B cell (primary cell): ENCODE data around the gene WWP2. TPM values are rescaled to one million over a fixed set of nuclear protein-coding genes. Genes with fewer than 3 reads are reported as not detected.

Experiments
- ATAC-seq: fragments of 200-7000 bp; cut with Tn5 transposase; one replicate; pipeline ENCODE4 v1.10.0; 2021; ENCODE audit warnings: low read depth, mild to moderate bottlenecking, moderate number of reproducible peaks, moderate library complexity
- CTCF ChIA-PET: fragments of 350-600 bp; sonication (Branson Sonifier 250); formaldehyde crosslinking; loops from one replicate; lab custom pipeline; 2021; ENCODE audit warnings: antibody characterized with exemption, inconsistent platforms; lab: Charles Lee
- POLR2A ChIA-PET: fragments of 350-600 bp; sonication (Branson Sonifier 250); formaldehyde crosslinking; loops from one replicate; lab custom pipeline; 2021; ENCODE audit warnings: antibody characterized with exemption; lab: Charles Lee
- DNase-seq: peaks from one replicate; pipeline ENCODE4 v3.0.0; 2013
- H2AFZ ChIP-seq: 2 replicates; pipeline ENCODE4 v1.6.1; 2012; ENCODE audit warnings: mild to moderate bottlenecking, low read depth, low read length; ENCODE audit not compliant: insufficient read depth, poor library complexity, severe bottlenecking
- H3K27ac ChIP-seq, 2 donors: 1 replicate in 1 of 2; 2 replicates in 1 of 2; pipeline ENCODE4 v1.5.1; 2012 to 2013; ENCODE audit warnings: low read length in 2 of 2, mild to moderate bottlenecking in 2 of 2, moderate library complexity in 1 of 2
- H3K27me3 ChIP-seq, 4 experiments: fragments of 200-600 bp in 1 of 4; sonication (generic) in 1 of 4; replicated peaks in 1 of 4; 1 replicate in 2 of 4; 2 replicates in 2 of 4; pipeline versions ENCODE4 v1.6.1 to v1.7.0; 2013 to 2016; ENCODE audit warnings: low read length in 3 of 4, mild to moderate bottlenecking in 2 of 4, mixed read lengths in 1 of 4, moderate library complexity in 1 of 4; ENCODE audit not compliant: insufficient read depth in 4 of 4, control insufficient read depth in 3 of 4; ENCODE audit errors: control extremely low read depth in 1 of 4
- H3K36me3 ChIP-seq, 2 experiments: replicated peaks in 1 of 2; 1 replicate in 1 of 2; 2 replicates in 1 of 2; pipeline versions ENCODE4 v1.6.1 to v1.7.1; 2013; ENCODE audit warnings: low read length in 1 of 2; ENCODE audit not compliant: insufficient read depth in 2 of 2, control insufficient read depth in 1 of 2; ENCODE audit errors: control extremely low read depth in 1 of 2, extremely low read depth in 1 of 2
- H3K4me1 ChIP-seq, 2 donors: fragments of 200-600 bp in 1 of 2; sonication (generic) in 1 of 2; 1 replicate in 1 of 2; 2 replicates in 1 of 2; pipeline versions ENCODE4 v1.5.1 to v1.6.1; 2013 to 2017; ENCODE audit warnings: low read length in 2 of 2; ENCODE audit not compliant: control insufficient read depth in 2 of 2, insufficient read depth in 2 of 2
- H3K4me2 ChIP-seq: replicated peaks from 2 replicates; pipeline ENCODE3; 2012; ENCODE audit warnings: mild to moderate bottlenecking, low read depth, low read length; ENCODE audit not compliant: poor library complexity, severe bottlenecking
- H3K4me3 ChIP-seq, 5 experiments: fragments of 200-600 bp in 1 of 5; sonication (generic) in 1 of 5; 1 replicate in 3 of 5; 2 replicates in 2 of 5; pipeline versions ENCODE4 v1.5.1 to v1.7.0; 2011 to 2016; ENCODE audit warnings: low read length in 4 of 5, mild to moderate bottlenecking in 4 of 5, low read depth in 2 of 5, control low read depth in 1 of 5, moderate library complexity in 1 of 5; ENCODE audit not compliant: insufficient read depth in 1 of 5; ENCODE audit errors: control extremely low read depth in 1 of 5, extremely low read depth in 1 of 5
- H3K79me2 ChIP-seq: fragments of 200-600 bp; sonication (generic); one replicate; pipeline ENCODE4 v1.6.0; 2016; ENCODE audit warnings: low read length; ENCODE audit not compliant: control insufficient read depth, insufficient read depth
- H3K9ac ChIP-seq: fragments of 200-600 bp; sonication (generic); 2 replicates; pipeline ENCODE4 v1.6.1; 2017; ENCODE audit warnings: mild to moderate bottlenecking, low read length, moderate library complexity
- H3K9me3 ChIP-seq, 3 donors: one replicate each; pipeline versions ENCODE4 v1.6.1 to v1.7.1; 2013; ENCODE audit warnings: low read length in 2 of 3; ENCODE audit not compliant: control insufficient read depth in 2 of 3, insufficient read depth in 1 of 3; ENCODE audit errors: control extremely low read depth in 1 of 3
- H4K20me1 ChIP-seq: 2 replicates; pipeline ENCODE4 v1.6.0; 2012; ENCODE audit warnings: mild to moderate bottlenecking, low read length; ENCODE audit not compliant: insufficient read depth, control insufficient read depth, poor library complexity, severe bottlenecking
- H3K27ac Mint-ChIP-seq: one replicate; pipeline ENCODE4 v1.8.0; 2021; ENCODE audit warnings: mixed read lengths
- H3K27me3 Mint-ChIP-seq: one replicate; pipeline ENCODE4 v1.8.0; 2021; ENCODE audit warnings: mixed read lengths
- H3K4me1 Mint-ChIP-seq: one replicate; pipeline ENCODE4 v1.8.0; 2021; ENCODE audit warnings: mixed read lengths
- H3K4me3 Mint-ChIP-seq: one replicate; pipeline ENCODE4 v1.8.0; 2021; ENCODE audit warnings: mixed read lengths
- H3K9me3 Mint-ChIP-seq: one replicate; pipeline ENCODE4 v1.8.0; 2022; ENCODE audit warnings: mixed read lengths; ENCODE audit not compliant: insufficient read depth
- EZH2 ChIP-seq: IDR thresholded peaks from 2 replicates; pipeline ENCODE4 v1.6.1; 2012; ENCODE audit warnings: borderline replicate concordance, low read depth, mild to moderate bottlenecking, moderate library complexity, low read length; ENCODE audit not compliant: insufficient read depth, poor library complexity, severe bottlenecking
- WGBS: methylation state at CpG from one replicate; pipeline ENCODE4 v1.1.5; 2013; ENCODE audit warnings: missing lambda C conversion rate; ENCODE audit not compliant: insufficient coverage; 5-methylcytosine and 5-hydroxymethylcytosine counted together
- intact Hi-C: fragments of 100-400 bp; cut with micrococcal nuclease; formaldehyde crosslinking; loops from one replicate; pipeline ENCODE4 v1.10.0; 2022
- polyA plus RNA-seq: library from polyadenylated mRNA; depleted of rRNA; stranded (reverse); fragments of >200 nt; gene quantifications from 2 replicates; pipeline ENCODE4 v1.2.3, GENCODE V29; 2012
- total RNA-seq, 2 donors: library from RNA; stranded (reverse); fragments of 120-200 nt in 1 of 2; gene quantifications; 1 replicate in 1 of 2; 2 replicates in 1 of 2; pipeline versions ENCODE4 v1.2.3 to v1.2.4, GENCODE V29; 2013 to 2022
- TF ChIP-seq, protein P1 (sequence below): fragments of 200-600 bp; IDR thresholded peaks from one replicate; pipeline ENCODE4 v1.8.0; 2022; ENCODE audit warnings: antibody characterized with exemption, mild to moderate bottlenecking

The WWP2 gene
- total and polyA plus RNA-seq, 2 donors (not counting 1 experiment from before 2014, with no cell fraction given): 33.4 to 105 TPM

DNA sequence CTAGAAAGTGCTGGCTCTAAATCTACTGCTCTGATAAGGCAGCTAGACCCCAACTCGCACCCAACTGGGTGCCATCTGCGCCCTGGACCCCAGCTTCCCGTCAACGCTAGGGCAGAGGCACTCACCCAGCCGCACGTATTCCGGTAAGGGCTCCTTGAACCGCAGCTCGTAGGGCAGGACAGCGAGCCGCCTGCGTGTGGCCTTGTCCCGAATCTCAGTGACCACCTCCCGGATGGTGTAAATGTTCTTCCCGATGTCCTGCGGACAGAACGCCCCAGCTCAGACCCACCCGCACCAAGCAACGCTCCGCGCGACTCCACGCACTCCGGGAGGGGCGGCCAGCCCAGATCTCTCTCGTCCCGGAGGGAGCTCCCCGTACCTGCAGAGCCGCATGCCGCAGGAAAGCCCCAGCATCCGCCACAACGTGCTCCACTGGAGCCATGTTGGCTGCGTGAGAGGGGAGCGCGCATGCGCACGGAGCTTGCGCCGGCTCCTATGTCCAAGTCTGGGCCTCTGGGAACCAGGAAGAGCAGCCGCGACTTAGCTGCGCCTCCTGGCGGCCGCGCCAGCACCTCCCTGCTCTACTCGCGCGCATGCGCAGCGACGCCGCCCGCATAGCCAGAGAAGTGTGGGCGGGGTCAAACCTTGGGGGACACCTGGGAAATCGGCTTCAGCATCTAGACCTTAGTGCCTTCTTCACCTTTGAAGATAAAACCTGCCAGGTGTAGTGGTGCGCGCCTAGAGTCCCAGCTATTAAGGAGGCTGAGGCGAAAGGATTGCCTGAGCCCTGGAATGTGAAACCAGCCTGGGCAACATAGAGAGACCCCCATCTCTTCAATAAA, 7.4 kb upstream of the WWP2 start, which contains the start of gene NOB1:
Gene NOB1 (minus strand): TSS at position 458 of the 842 bp plus-strand sequence. CDS start 16 bp downstream, at position 442.
- H3K4me2 ChIP-seq: peak within 1 kb of the TSS; percentile 82
- H3K4me3 ChIP-seq: peak within 1 kb of the TSS; percentile 73 to 100 (median 91)
- peak within 1 kb of the TSS; percentile 90 for H3K9ac ChIP-seq
- Mint-ChIP-seq H3K27ac (peak within 1 kb of the TSS; percentile 94), H3K27me3 (no peaks in the 10 kb centered on the region), H3K4me1 (peaks cover 21% of the 10 kb centered on the region), H3K4me3 (peak within 1 kb of the TSS; percentile 99), H3K9me3 (no peaks in the 10 kb centered on the region)
- peaks cover 8 to 20% of the 10 kb centered on the region in 2 donors for H3K4me1 ChIP-seq
- peak; percentile 99 for DNase-seq
- peak within 1 kb of the TSS; percentile 96 for H2AFZ ChIP-seq
- TF ChIP-seq, protein P1, sequence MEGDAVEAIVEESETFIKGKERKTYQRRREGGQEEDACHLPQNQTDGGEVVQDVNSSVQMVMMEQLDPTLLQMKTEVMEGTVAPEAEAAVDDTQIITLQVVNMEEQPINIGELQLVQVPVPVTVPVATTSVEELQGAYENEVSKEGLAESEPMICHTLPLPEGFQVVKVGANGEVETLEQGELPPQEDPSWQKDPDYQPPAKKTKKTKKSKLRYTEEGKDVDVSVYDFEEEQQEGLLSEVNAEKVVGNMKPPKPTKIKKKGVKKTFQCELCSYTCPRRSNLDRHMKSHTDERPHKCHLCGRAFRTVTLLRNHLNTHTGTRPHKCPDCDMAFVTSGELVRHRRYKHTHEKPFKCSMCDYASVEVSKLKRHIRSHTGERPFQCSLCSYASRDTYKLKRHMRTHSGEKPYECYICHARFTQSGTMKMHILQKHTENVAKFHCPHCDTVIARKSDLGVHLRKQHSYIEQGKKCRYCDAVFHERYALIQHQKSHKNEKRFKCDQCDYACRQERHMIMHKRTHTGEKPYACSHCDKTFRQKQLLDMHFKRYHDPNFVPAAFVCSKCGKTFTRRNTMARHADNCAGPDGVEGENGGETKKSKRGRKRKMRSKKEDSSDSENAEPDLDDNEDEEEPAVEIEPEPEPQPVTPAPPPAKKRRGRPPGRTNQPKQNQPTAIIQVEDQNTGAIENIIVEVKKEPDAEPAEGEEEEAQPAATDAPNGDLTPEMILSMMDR: peak; percentile 92
- no peak for TF ChIP-seq EZH2
- peak within 1 kb of the TSS; percentile 61 to 76 for H3K27ac ChIP-seq
- H4K20me1 ChIP-seq: no peaks in the 10 kb centered on the region
- ATAC-seq: peak; percentile 96
- WGBS: under 1% methylated on average over 56 of the region's 58 CpGs
- H3K79me2 ChIP-seq: peaks cover 54% of the 10 kb centered on the region
- peaks cover 0 to 18% of the 10 kb centered on the region in 2 experiments for H3K36me3 ChIP-seq
- H3K9me3 ChIP-seq: no peaks in the 10 kb centered on the region
- ChIA-PET POLR2A (interaction anchor here (0.5 to 1.9 kb wide), 10 partner anchors 8 to 358 kb away, joined by 3 to 8 read pairs (median 3); partner anchors contain the start of genes CYB5B, NQO1 and WWP2), CTCF (interaction anchor here (0.6 to 3.5 kb wide), 21 partner anchors 9 to 360 kb away, joined by 3 to 73 read pairs (median 4); partner anchors contain the start of genes NQO1 and WWP2)
- H3K27me3 ChIP-seq: no peaks in the 10 kb centered on the region
- intact Hi-C loops: loop anchor here (1.0 to 2.0 kb wide), 6 partner anchors 8 to 416 kb away; partner anchors contain the start of genes COG8, NIP7, NQO1 and TERF2
